GM19035 (cell line): ENCODE measurements around the gene ANKRD16.
A peak's percentile ranks its signal among the peaks of the same experiment; 100 is the strongest.
"Not testable (repeated sequence)": the region's sequence is repeated elsewhere in the genome, so short reads cannot be mapped to it uniquely, and the experiment has no call there.

ENCODE experiments used
- ATAC-seq: cut with Tn5 transposase; IDR thresholded peaks from one replicate; pipeline ENCODE4 v1.9.1; 2021; ENCODE audit not compliant: unreplicated experiment

The ANKRD16 gene

GRCh38 chr10:5877041-5877440, 12.7 kb downstream of the ANKRD16 start:
- ATAC-seq, result not testable (repeated sequence)

- ATAC-seq, result no peak
Measured at GRCh38 chr10:5876181-5876768, 13.4 kb downstream of the ANKRD16 start.

GRCh38 chr10:5873515-5873995, 16.1 kb downstream of the ANKRD16 start:
- peak; percentile 86 for ATAC-seq

GRCh38 chr10:5871596-5871995, 18.1 kb downstream of the ANKRD16 start:
- ATAC-seq, result no peak

GRCh38 chr10:5869156-5869555, 20.5 kb downstream of the ANKRD16 start:
- no peak for ATAC-seq

GRCh38 chr10:5868383-5868782, 21.3 kb downstream of the ANKRD16 start:
- not testable (repeated sequence) for ATAC-seq

GRCh38 chr10:5867091-5867615, 22.5 kb downstream of the ANKRD16 start:
- not testable (repeated sequence) for ATAC-seq

- ATAC-seq, result not testable (repeated sequence)
Measured at GRCh38 chr10:5866451-5867081, 23.1 kb downstream of the ANKRD16 start.

- not testable (repeated sequence) for ATAC-seq
Measured at GRCh38 chr10:5862981-5863685, 26.6 kb downstream of the ANKRD16 start.

- ATAC-seq, result peak; percentile 97
Measured at GRCh38 chr10:5862360-5862961, 27.2 kb downstream of the ANKRD16 start.

- no peak for ATAC-seq
Measured at GRCh38 chr10:5860066-5860465, 29.6 kb downstream of the ANKRD16 start.

GRCh38 chr10:5858811-5859210, 30.9 kb downstream of the ANKRD16 start:
- no peak for ATAC-seq

- ATAC-seq, result no peak
Measured at GRCh38 chr10:5856701-5857004, 33.0 kb downstream of the ANKRD16 start.

- ATAC-seq, result no peak
Measured at GRCh38 chr10:5855979-5856700, 33.6 kb downstream of the ANKRD16 start.

- ATAC-seq, result no peak
Measured at GRCh38 chr10:5854131-5854475, 35.6 kb downstream of the ANKRD16 start.

GRCh38 chr10:5846667-5847066, 43.0 kb downstream of the ANKRD16 start:
- ATAC-seq, result not testable (repeated sequence)

GRCh38 chr10:5844345-5845055, 45.2 kb downstream of the ANKRD16 start:
- no peak for ATAC-seq

- no peak for ATAC-seq
Measured at GRCh38 chr10:5843686-5844344, 45.9 kb downstream of the ANKRD16 start.

- no peak for ATAC-seq
Measured at GRCh38 chr10:5841965-5842364, 47.7 kb downstream of the ANKRD16 start.
